K562 (cell line): ENCODE measurements around the gene LRRC7. TPM values are rescaled to one million over a fixed set of nuclear protein-coding genes. Genes with fewer than 3 reads are reported as not detected.

ENCODE experiments used
- ATAC-seq: fragments of 200-7000 bp; cut with Tn5 transposase; 3 replicates; pipeline ENCODE4 v1.9.1; 2020; ENCODE audit warnings: moderate library complexity
- BruUV-seq: library from RNA; stranded (reverse); fragments of 400-500 nt; replicated peaks from 2 replicates; lab custom pipeline; 2021; lab: Mats Ljungman, UMichigan
- CTCF ChIA-PET: fragments of 300-600 bp; formaldehyde crosslinking; extraction: SDS; loops from one replicate; lab custom pipeline; 2021; ENCODE audit warnings: low intra/inter-chr PET ratio; lab: Yijun Ruan, JAX
- POLR2A ChIA-PET: fragments of 300-600, 350-650 bp; sonication (Branson Sonifier 250); formaldehyde crosslinking; extraction: SDS; loops from one replicate; lab custom pipeline; 2021; ENCODE audit warnings: antibody characterized with exemption, inconsistent platforms; lab: Yijun Ruan, JAX
- DNase-seq, 4 experiments: peaks; one replicate each; pipeline versions ENCODE4 v3.0.0 to v3.0.0-alpha.2; 2011 to 2018; ENCODE audit warnings: low spot score in 3 of 4, mixed read lengths in 3 of 4; ENCODE audit errors: extremely low read depth in 1 of 4
- FAIRE-seq: peaks from 2 replicates; lab custom pipeline; 2011; peaks lifted over from hg19 to GRCh38; lab: Jason Lieb, UNC
- H2AFZ ChIP-seq: 2 replicates; pipeline ENCODE4 v1.6.0; 2011; ENCODE audit warnings: low read depth, low read length, control low read depth, inconsistent platforms
- H3K27ac ChIP-seq: fragments of 200-600 bp; 3 replicates; pipeline ENCODE4 v1.8.0; 2011; ENCODE audit warnings: low read depth, mild to moderate bottlenecking, control low read depth, inconsistent platforms, low read length, moderate library complexity, mixed read lengths; ENCODE audit errors: extremely low read depth
- H3K27me3 ChIP-seq, 2 experiments: fragments of 300-600 bp in 1 of 2; 2 replicates in 1 of 2; 3 replicates in 1 of 2; pipeline versions ENCODE4 v1.6.0 to v1.8.0; 2011; ENCODE audit warnings: inconsistent platforms in 2 of 2, low read length in 2 of 2, mild to moderate bottlenecking in 1 of 2, mixed read lengths in 1 of 2, moderate library complexity in 1 of 2; ENCODE audit not compliant: control insufficient read depth in 2 of 2, insufficient read depth in 2 of 2
- H3K36me3 ChIP-seq: fragments of 300-600 bp; 3 replicates; pipeline ENCODE4 v1.8.0; 2011; ENCODE audit warnings: mild to moderate bottlenecking, low read length, inconsistent platforms; ENCODE audit not compliant: control insufficient read depth, insufficient read depth
- H3K4me1 ChIP-seq, 2 experiments: fragments of 200-600 bp in 1 of 2; replicated peaks in 1 of 2; 2 replicates in 1 of 2; 3 replicates in 1 of 2; pipeline versions ENCODE4 v1.5.1 to v1.8.0; 2011; ENCODE audit warnings: inconsistent platforms in 2 of 2, low read length in 2 of 2, mild to moderate bottlenecking in 1 of 2, mixed read lengths in 1 of 2, moderate library complexity in 1 of 2; ENCODE audit not compliant: control insufficient read depth in 2 of 2, insufficient read depth in 2 of 2
- H3K4me2 ChIP-seq: 2 replicates; pipeline ENCODE4 v1.6.1; 2011; ENCODE audit warnings: low read length, control low read depth, inconsistent platforms, mixed read lengths; ENCODE audit not compliant: insufficient read depth
- H3K4me3 ChIP-seq: fragments of 200-600 bp; sonication (generic), shearing (Covaris generic); 2 replicates; pipeline ENCODE4 v1.5.1; 2016; ENCODE audit warnings: control low read depth, inconsistent platforms
- H3K79me2 ChIP-seq: fragments of 200-600 bp; 3 replicates; pipeline ENCODE4 v1.8.0; 2011; ENCODE audit warnings: low read length, inconsistent platforms; ENCODE audit not compliant: control insufficient read depth, insufficient read depth
- H3K9ac ChIP-seq, 2 experiments: 2 replicates each; pipeline versions ENCODE4 v1.6.0 to v1.6.1; 2011; ENCODE audit warnings: low read depth in 2 of 2, low read length in 2 of 2, control low read depth in 1 of 2, inconsistent platforms in 1 of 2, mild to moderate bottlenecking in 1 of 2, mixed read lengths in 1 of 2; ENCODE audit not compliant: insufficient read depth in 1 of 2
- H3K9me1 ChIP-seq: one replicate; pipeline ENCODE4 v1.6.0; 2011; ENCODE audit warnings: inconsistent platforms, mild to moderate bottlenecking, low read length, moderate library complexity; ENCODE audit not compliant: control insufficient read depth, insufficient read depth
- H3K9me3 ChIP-seq: replicated peaks from 2 replicates; pipeline ENCODE4 v1.5.1; 2011; ENCODE audit warnings: low read depth, low read length, inconsistent platforms; ENCODE audit not compliant: control insufficient read depth, insufficient read depth
- H4K20me1 ChIP-seq: replicated peaks from 2 replicates; pipeline ENCODE4 v1.6.1; 2011; ENCODE audit warnings: low read length, inconsistent platforms, mixed read lengths; ENCODE audit not compliant: control insufficient read depth, insufficient read depth
- BMI1 ChIP-seq: fragments of 150-350 bp; IDR thresholded peaks from 2 replicates; pipeline ENCODE4 v1.6.1; 2014; ENCODE audit warnings: low read length
- C11orf30 ChIP-seq: fragments of 450-650 bp; IDR thresholded peaks from 2 replicates; pipeline ENCODE4 v1.6.1; 2016; ENCODE audit warnings: low read depth, mild to moderate bottlenecking
- CXXC5 ChIP-seq: fragments of 250-450 bp; sonication (Bioruptor Pico); IDR thresholded peaks from 2 replicates; pipeline ENCODE4 v1.8.0; 2022; ENCODE audit warnings: inconsistent platforms, mild to moderate bottlenecking, moderate library complexity
- ESRRB ChIP-seq: fragments of 250-450 bp; sonication (Bioruptor Pico); IDR thresholded peaks from 2 replicates; pipeline ENCODE4 v1.5.0; 2020; ENCODE audit warnings: mild to moderate bottlenecking, moderate library complexity, borderline replicate concordance
- HDAC8 ChIP-seq: fragments of 450-650 bp; IDR thresholded peaks from 2 replicates; pipeline ENCODE4 v1.6.1; 2016; ENCODE audit warnings: mild to moderate bottlenecking, missing genetic modification characterization, moderate library complexity, missing compliant biosample characterization
- IFI16 ChIP-seq: fragments of 250-450 bp; sonication (Bioruptor Pico); IDR thresholded peaks from 2 replicates; pipeline ENCODE4 v2.1.2; 2022; ENCODE audit warnings: mild to moderate bottlenecking, inconsistent platforms
- MAFG ChIP-seq: fragments of 450-650 bp; conservative IDR thresholded peaks from 2 replicates; pipeline ENCODE4 v1.6.1; 2016; ENCODE audit warnings: missing genetic modification characterization, missing compliant biosample characterization
- MAFK ChIP-seq: IDR thresholded peaks from 2 replicates; pipeline ENCODE4 v1.6.1; 2011; ENCODE audit warnings: low read length, improper control_type of control experiment
- NFATC3 ChIP-seq: fragments of 450-650 bp; IDR thresholded peaks from 2 replicates; pipeline ENCODE4 v1.6.1; 2017; ENCODE audit warnings: mild to moderate bottlenecking
- NFE2 ChIP-seq: IDR thresholded peaks from 2 replicates; pipeline ENCODE4 v1.6.1; 2014; ENCODE audit warnings: antibody characterized with exemption, low read depth
- NFE2L1 ChIP-seq: fragments of 450-650 bp; IDR thresholded peaks from 2 replicates; pipeline ENCODE4 v1.6.1; 2016; ENCODE audit warnings: missing genetic modification characterization, low read depth, mild to moderate bottlenecking, missing compliant biosample characterization, moderate library complexity, borderline replicate concordance
- PRDM10 ChIP-seq: fragments of 450-650 bp; IDR thresholded peaks from 2 replicates; pipeline ENCODE4 v1.6.1; 2018; ENCODE audit not compliant: partially characterized antibody
- RBM25 ChIP-seq: fragments of 200-400 bp; formaldehyde crosslinking; IDR thresholded peaks from 2 replicates; pipeline ENCODE4 v1.6.1; 2018; ENCODE audit warnings: low read length, low read depth, moderate library complexity; ENCODE audit not compliant: severe bottlenecking
- TRIM24 ChIP-seq, 2 experiments: fragments of 450-650 bp; IDR thresholded peaks; 2 replicates each; pipeline ENCODE4 v1.6.1; 2016
- WHSC1 ChIP-seq: IDR thresholded peaks from one replicate; pipeline ENCODE4 v1.6.1; 2012; ENCODE audit warnings: low read length, control low read depth, inconsistent platforms
- ZBTB1 ChIP-seq: sonication (generic); formaldehyde crosslinking; IDR thresholded peaks from 2 replicates; pipeline ENCODE4 v1.8.1; 2023; ENCODE audit warnings: missing genetic modification reagents, low read depth, mild to moderate bottlenecking, borderline replicate concordance
- ZBTB5 ChIP-seq: fragments of 450-650 bp; IDR thresholded peaks from 2 replicates; pipeline ENCODE4 v1.6.1; 2017; ENCODE audit warnings: antibody characterized with exemption
- ZNF146 ChIP-seq: IDR thresholded peaks from one replicate; pipeline ENCODE4 v1.6.1; 2018; ENCODE audit warnings: missing compliant biosample characterization; ENCODE audit not compliant: unreplicated experiment
- ZNF282 ChIP-seq: sonication (generic); formaldehyde crosslinking; IDR thresholded peaks from 2 replicates; pipeline ENCODE4 v1.8.1; 2023; ENCODE audit warnings: missing genetic modification reagents
- ZNF766 ChIP-seq: fragments of 200-800 bp; sonication (Bioruptor generic); conservative IDR thresholded peaks from 2 replicates; pipeline ENCODE4 v1.6.1; 2016; ENCODE audit warnings: missing genetic modification characterization, missing compliant biosample characterization
- WGBS: fragments of 100-300 bp; shearing (Covaris generic); methylation state at CpG from one replicate; pipeline ENCODE4 v1.1.6; 2016; ENCODE audit warnings: low coverage, mixed read lengths; ENCODE audit not compliant: insufficient coverage; ENCODE audit errors: missing lambda C conversion rate; 5-methylcytosine and 5-hydroxymethylcytosine counted together
- in situ Hi-C: fragments of 300-500 bp; cut with MboI; formaldehyde crosslinking; loops from 4 replicates; pipeline ENCODE4 v1.15.0; 2018; ENCODE audit warnings: inconsistent platforms, mixed read lengths
- intact Hi-C: fragments of 100-400 bp; cut with micrococcal nuclease; formaldehyde crosslinking; loops from 2 replicates; pipeline ENCODE4 v1.14.2; 2022
- polyA plus RNA-seq, 8 experiments: library from polyadenylated mRNA; depleted of rRNA in 4 of 8; stranded (reverse) in 5 of 8; unstranded in 3 of 8; fragments of >200 nt; fragmentation: Nextera tagmentation in 2 of 8; fragmentation: Illumina TruSeq in 1 of 8; extraction: Ambion mirVana in 2 of 8; extraction: Trizol in 1 of 8; gene quantifications; 2 replicates each; pipeline versions ENCODE4 v1.2.1 to v1.2.3, GENCODE V29; 2011 to 2014; ENCODE audit warnings: inconsistent platforms in 1 of 8, missing spikeins in 1 of 8
- total RNA-seq, 7 experiments: library from RNA; depleted of rRNA in 6 of 7; stranded (reverse); fragments of >200 nt in 6 of 7; fragmentation: Illumina TruSeq in 2 of 7; extraction: Trizol in 2 of 7; gene quantifications; 2 replicates each; pipeline versions ENCODE4 v1.2.1 to v1.2.3, GENCODE V29; 2011 to 2021; ENCODE audit warnings: low replicate concordance in 1 of 7

Gene LRRC7
- total and polyA plus RNA-seq, 9 of the 15 experiments (the other 6 are each of a cell fraction or from before 2014, with no cell fraction given): 0.09 to 0.94 (median 0.49) TPM

- H3K4me1 ChIP-seq: no peaks in the 10 kb centered on the region
- no peaks in the 10 kb centered on the region for H3K9me1 ChIP-seq
- no peak overlapping the region for H3K27ac ChIP-seq
- FAIRE-seq (no peak), DNase-seq (no peak), ATAC-seq (no peak)
- H3K79me2 ChIP-seq: no peaks in the 10 kb centered on the region
- no peak overlapping the region for H3K9ac ChIP-seq
- no peaks in the 10 kb centered on the region for H4K20me1 ChIP-seq
- in situ Hi-C loops: no loop called here
- H3K4me3 ChIP-seq: no peak overlapping the region
- no peaks in the 10 kb centered on the region for H3K9me3 ChIP-seq
- no peaks in the 10 kb centered on the region for H3K36me3 ChIP-seq
- H2AFZ ChIP-seq: no peak overlapping the region
- no peak overlapping the region for H3K4me2 ChIP-seq
- intact Hi-C loops: loop anchor here (2.0 kb wide), 1 partner anchor 42 kb away; no protein-coding TSS in a partner anchor
- H3K27me3 ChIP-seq: no peaks in the 10 kb centered on the region
- ChIA-PET CTCF (no interaction called here), POLR2A (no interaction called here)
- BruUV-seq: no TSS peak
- 13% methylated on average over 1 of the region's 1 CpG for WGBS
- peak; percentile 46 for TF ChIP-seq RBM25
- TF ChIP-seq ZBTB5: no peak
- no peak for TF ChIP-seq HDAC8 (tag)
- TF ChIP-seq CXXC5 (CRISPR knock-in tag): no peak
- TF ChIP-seq BMI1: no peak
- no peak for TF ChIP-seq ZBTB1
- no peak for TF ChIP-seq WHSC1
- peak; percentile 85 for TF ChIP-seq C11orf30
- peak; percentile 87 for TF ChIP-seq MAFG (tag)
- TF ChIP-seq NFE2L1: peak; percentile 79
- TF ChIP-seq MAFK: peak; percentile 65; the same call in 1 of the 2 replicates
- TF ChIP-seq TRIM24 (IDR thresholded peaks at IDR 0.05): 0 out of 4 replicates have a peak, but pooled peaks of 1 of the 2 experiments have one; percentile 22
- TF ChIP-seq NFATC3: no peak
- no peak for TF ChIP-seq ZNF766 (CRISPR knock-in tag)
- TF ChIP-seq ZNF146 (CRISPR knock-in tag): peak; percentile 77
- peak; percentile 74 for TF ChIP-seq NFE2
- no peak for TF ChIP-seq ESRRB (CRISPR knock-in tag)
- no peak for TF ChIP-seq IFI16
- TF ChIP-seq PRDM10: no peak
- TF ChIP-seq ZNF282 (CRISPR knock-in tag): no peak
Measured at GRCh38 chr1:70084314-70084915, 516.7 kb downstream of the LRRC7 start.
